ENCODE results near the gene TVP23B.
"Not testable (repeated sequence)": the region's sequence is repeated elsewhere in the genome, so short reads cannot be mapped to it uniquely, and the experiment has no call there.

The TVP23B gene

DNA sequence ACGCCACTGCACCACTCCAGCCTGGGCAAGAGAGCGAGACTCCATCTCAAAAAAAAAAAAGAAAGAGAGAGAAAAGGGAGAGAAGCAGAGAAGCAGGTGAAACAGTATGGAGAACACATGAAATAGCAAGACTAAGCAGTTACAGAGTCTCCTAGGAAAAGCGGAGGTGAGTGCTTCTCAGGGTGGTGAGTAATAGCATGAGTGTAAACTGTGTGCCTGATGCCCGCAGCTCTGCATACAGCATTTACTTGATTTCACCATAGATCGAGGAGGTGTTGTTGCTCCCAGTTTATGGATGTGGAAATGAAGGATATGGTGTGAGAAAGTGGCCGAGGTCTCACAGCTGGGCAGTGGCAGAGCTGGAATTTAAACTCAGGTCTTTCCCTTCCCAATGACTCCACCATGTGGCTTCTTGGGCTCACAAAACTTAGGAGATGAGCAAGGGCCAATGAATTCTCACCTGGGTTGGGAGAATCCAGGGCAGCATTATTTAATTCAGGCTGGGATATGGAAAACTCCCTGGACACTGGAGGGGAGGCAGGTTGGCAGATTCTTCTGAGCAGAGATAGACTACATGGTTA is 27.1 kb upstream of the TVP23B start:
- H3K27ac ChIP-seq; H3K36me3 ChIP-seq (ENCODE audit: control insufficient read depth, insufficient read depth, low read length); H3K4me3 ChIP-seq (ENCODE audit: low read depth, low read length); H3K4me1 ChIP-seq; H3K4me2 ChIP-seq (ENCODE audit: low read length); H3K79me2 ChIP-seq; H3K27me3 ChIP-seq (ENCODE audit: control insufficient read depth, insufficient read depth, low read length); H3K9ac ChIP-seq; H2AFZ ChIP-seq; H3K9me3 ChIP-seq (ENCODE audit: control insufficient read depth, low read length): not testable (repeated sequence)

DNA sequence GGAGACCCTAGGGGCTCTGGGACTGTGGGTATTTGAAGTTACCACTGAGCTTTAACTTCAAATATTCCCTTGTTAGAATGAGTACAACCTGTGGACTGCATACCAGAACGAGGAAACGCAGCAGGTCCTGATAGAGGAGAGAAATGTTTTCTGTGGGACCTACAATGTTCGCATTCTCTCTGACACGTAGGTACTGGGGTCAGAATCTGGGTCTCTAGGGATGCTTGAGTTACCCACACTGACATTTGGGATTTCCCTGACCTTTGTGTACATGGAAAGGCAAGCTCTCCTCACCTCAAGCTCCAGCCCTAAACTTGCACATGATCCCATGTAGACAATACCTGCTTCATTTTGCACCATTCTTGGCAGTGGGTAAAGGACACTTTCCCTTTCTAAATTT is 25.0 kb upstream of the TVP23B start:
- H3K9me3 ChIP-seq (ENCODE audit: control insufficient read depth, low read length); H3K27me3 ChIP-seq (ENCODE audit: control insufficient read depth, insufficient read depth, low read length); H3K9ac ChIP-seq; H3K4me1 ChIP-seq; H3K4me3 ChIP-seq (ENCODE audit: low read depth, low read length); H2AFZ ChIP-seq; H3K36me3 ChIP-seq (ENCODE audit: control insufficient read depth, insufficient read depth, low read length); H3K27ac ChIP-seq; H3K4me2 ChIP-seq (ENCODE audit: low read length); H3K79me2 ChIP-seq: not testable (repeated sequence)

DNA sequence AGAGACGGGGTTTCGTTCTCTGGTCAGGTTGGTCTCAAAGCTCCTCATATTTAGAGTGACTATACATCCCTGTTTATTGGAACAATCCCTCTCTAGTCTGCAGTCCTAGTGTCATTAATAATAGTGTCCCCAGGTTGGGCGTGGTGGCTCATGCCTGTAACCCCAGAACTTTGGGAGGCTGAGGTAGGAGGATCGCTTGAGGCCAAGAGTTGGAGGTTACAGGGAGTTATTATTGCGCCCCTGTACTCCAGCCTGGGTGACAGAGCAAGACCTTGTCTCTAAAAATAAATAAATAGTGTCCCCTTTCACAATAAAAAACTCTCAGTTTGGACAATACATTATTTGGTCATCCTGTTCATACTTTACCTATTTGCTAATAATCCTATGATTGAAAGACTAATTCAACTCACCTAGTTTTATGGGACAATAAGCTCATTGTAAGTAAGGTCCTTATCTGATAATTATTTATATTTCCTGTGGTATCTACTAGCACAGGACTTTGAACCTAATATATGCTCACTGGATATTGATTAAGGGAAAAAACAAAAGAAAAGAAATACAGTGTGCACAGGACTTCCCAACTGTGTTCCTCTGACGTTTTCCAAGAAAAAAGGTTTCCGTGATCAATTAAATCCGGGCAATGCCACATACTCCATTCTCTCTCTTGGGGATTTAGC is 23.5 kb upstream of the TVP23B start:
- not testable (repeated sequence) for H2AFZ ChIP-seq; H3K27me3 ChIP-seq (ENCODE audit: control insufficient read depth, insufficient read depth, low read length)

DNA sequence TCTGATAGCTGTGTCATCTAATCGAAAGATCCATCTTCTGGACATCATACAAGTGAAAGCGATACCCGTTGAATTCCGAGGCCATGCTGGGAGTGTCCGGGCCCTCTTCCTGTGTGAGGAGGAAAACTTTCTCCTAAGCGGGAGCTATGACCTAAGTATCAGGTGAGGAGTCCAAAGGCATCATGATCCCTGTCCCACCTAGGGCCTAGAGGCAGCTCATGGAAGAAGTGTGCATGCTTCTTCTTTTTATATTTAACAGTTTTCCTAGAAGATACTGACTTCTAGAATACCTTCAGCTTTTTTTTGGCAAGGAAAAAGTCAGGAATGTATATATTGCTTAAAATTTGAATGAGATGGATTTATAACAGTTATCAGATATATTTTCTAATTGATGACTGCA is 22.6 kb upstream of the TVP23B start:
- not testable (repeated sequence) for H3K9me3 ChIP-seq (ENCODE audit: control insufficient read depth, low read length); H3K4me3 ChIP-seq (ENCODE audit: low read depth, low read length); H3K27ac ChIP-seq; H3K36me3 ChIP-seq (ENCODE audit: control insufficient read depth, insufficient read depth, low read length); H3K27me3 ChIP-seq (ENCODE audit: control insufficient read depth, insufficient read depth, low read length); H3K4me2 ChIP-seq (ENCODE audit: low read length); H3K9ac ChIP-seq; H2AFZ ChIP-seq; H3K79me2 ChIP-seq; H3K4me1 ChIP-seq

More for the DNA sequence above, 23.5 kb upstream of the TVP23B start:
- H3K9ac ChIP-seq; H3K4me1 ChIP-seq; H3K79me2 ChIP-seq; H3K9me3 ChIP-seq (ENCODE audit: control insufficient read depth, low read length); H3K27ac ChIP-seq; H3K4me3 ChIP-seq (ENCODE audit: low read depth, low read length); H3K4me2 ChIP-seq (ENCODE audit: low read length); H3K36me3 ChIP-seq (ENCODE audit: control insufficient read depth, insufficient read depth, low read length): not testable (repeated sequence)

DNA sequence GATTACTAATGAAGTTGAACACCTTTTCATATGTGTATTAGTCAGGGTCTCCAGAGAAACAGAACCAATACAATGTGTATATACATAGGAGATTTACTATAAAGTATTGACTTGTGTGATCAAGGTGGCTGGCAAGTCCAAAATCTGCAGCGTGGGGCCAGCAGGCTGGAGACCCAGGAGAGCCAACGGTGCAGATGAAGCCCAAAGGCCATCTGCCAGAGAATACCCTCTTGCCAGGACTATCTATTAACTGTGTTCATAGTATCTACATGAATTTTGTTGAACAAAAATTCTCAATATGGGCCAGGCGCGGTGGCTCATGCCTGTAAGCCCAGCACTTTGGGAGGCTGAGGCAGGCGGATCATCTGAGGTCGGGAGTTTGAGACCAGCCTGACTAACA is 20.8 kb upstream of the TVP23B start:
- H3K4me3 ChIP-seq (ENCODE audit: low read depth, low read length); H3K27me3 ChIP-seq (ENCODE audit: control insufficient read depth, insufficient read depth, low read length); H3K4me2 ChIP-seq (ENCODE audit: low read length); H3K9ac ChIP-seq; H3K79me2 ChIP-seq; H3K9me3 ChIP-seq (ENCODE audit: control insufficient read depth, low read length); H3K27ac ChIP-seq; H3K4me1 ChIP-seq; H2AFZ ChIP-seq; H3K36me3 ChIP-seq (ENCODE audit: control insufficient read depth, insufficient read depth, low read length): not testable (repeated sequence)

DNA sequence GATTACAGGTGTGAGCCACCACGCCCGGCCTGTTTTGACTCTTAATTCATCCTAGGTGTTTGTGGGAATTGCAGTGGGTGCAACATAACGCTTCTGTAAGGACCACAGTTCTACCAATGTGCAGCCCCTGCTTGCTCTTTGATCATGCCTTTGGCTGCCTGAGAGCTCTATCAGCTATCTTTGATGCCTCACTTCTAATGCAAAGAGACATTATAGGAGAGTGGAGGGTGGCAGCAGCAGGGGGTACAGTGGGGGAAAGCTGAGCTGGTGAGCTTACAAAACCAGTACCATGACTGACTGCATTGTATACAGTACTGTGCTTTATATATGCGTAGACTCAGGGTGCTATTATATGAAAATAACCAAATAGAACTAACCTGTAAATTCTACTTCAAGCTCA is 10.4 kb upstream of the TVP23B start:
- H3K36me3 ChIP-seq (ENCODE audit: control insufficient read depth, insufficient read depth, low read length); H3K27me3 ChIP-seq (ENCODE audit: control insufficient read depth, insufficient read depth, low read length); H3K9me3 ChIP-seq (ENCODE audit: control insufficient read depth, low read length); H3K9ac ChIP-seq; H3K4me1 ChIP-seq; H3K79me2 ChIP-seq; H3K27ac ChIP-seq; H3K4me2 ChIP-seq (ENCODE audit: low read length); H3K4me3 ChIP-seq (ENCODE audit: low read depth, low read length); H2AFZ ChIP-seq: not testable (repeated sequence)

DNA sequence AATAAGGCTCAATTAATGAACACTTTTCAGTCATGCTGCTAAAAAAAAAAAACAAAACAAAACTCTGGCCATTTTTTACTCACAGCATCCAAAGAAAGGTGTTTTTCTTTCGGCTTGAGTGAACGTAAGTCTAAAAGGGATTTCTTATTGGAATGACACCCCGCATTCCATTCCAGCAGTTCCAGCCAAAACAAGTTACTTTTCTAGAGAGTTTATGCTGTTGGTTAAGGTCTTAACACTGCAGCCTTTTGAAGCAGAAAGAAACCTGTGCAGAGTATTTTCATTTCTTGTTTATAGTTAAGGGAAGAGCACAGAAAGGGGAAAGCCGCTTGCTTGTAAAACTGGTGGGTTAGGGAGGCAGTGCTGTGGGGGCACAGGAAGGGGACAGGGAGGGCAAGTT is 9.9 kb upstream of the TVP23B start:
- not testable (repeated sequence) for H2AFZ ChIP-seq; H3K9me3 ChIP-seq (ENCODE audit: control insufficient read depth, low read length); H3K4me1 ChIP-seq; H3K36me3 ChIP-seq (ENCODE audit: control insufficient read depth, insufficient read depth, low read length); H3K79me2 ChIP-seq; H3K27ac ChIP-seq; H3K4me2 ChIP-seq (ENCODE audit: low read length); H3K9ac ChIP-seq; H3K4me3 ChIP-seq (ENCODE audit: low read depth, low read length); H3K27me3 ChIP-seq (ENCODE audit: control insufficient read depth, insufficient read depth, low read length)

DNA sequence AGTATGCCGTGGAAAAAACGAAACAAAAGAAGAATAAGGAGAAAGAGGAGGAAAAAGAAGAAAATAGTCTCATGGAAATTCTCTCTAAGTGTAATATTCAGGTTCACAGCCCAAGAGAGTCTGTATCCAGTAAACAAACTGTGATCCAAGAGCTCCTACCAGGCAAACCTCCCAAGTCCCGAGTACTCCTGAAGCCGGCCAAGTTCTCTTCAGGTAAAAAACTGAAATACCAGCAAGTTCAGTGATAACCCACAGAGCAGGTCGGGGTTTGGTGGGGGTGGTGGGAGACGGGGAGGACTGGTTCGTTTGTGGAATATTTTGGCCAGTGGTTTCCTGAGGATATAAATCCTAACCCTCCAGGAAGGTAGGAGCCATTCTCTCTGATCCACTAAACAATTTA is 8.5 kb upstream of the TVP23B start:
- H3K4me3 ChIP-seq (ENCODE audit: low read depth, low read length), result no peak overlapping the region
- H3K27me3 ChIP-seq (ENCODE audit: control insufficient read depth, insufficient read depth, low read length), result no peaks in the 10 kb centered on the region
- H3K4me2 ChIP-seq (ENCODE audit: low read length), result no peak overlapping the region

DNA sequence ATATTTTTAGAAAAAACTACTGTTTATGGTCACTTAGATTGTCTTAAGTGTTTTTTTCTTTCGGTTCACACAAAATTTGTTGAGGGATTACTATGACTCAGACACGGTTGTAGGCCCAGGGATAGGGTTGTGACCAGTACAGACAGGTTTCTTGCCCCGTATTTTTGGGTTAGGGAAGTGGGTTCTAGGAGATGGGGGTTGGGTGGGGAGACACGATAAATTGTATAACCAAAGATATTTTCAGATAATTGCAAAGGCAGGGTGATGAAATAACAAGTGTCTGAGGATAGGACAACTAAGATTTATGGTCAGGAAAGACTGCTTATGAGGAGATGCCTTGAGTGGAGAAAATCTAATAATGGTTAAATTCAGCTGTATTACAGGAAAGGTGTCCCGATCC is 822 bp downstream of the TVP23B start:
- H3K4me3 ChIP-seq (ENCODE audit: low read depth, low read length); H3K27me3 ChIP-seq (ENCODE audit: control insufficient read depth, insufficient read depth, low read length); H3K27ac ChIP-seq; H3K9me3 ChIP-seq (ENCODE audit: control insufficient read depth, low read length); H3K9ac ChIP-seq; H3K36me3 ChIP-seq (ENCODE audit: control insufficient read depth, insufficient read depth, low read length); H2AFZ ChIP-seq; H3K4me1 ChIP-seq; H3K4me2 ChIP-seq (ENCODE audit: low read length); H3K79me2 ChIP-seq: not testable (repeated sequence)

More for the DNA sequence above, 8.5 kb upstream of the TVP23B start:
- Histone ChIP-seq H3K36me3 (ENCODE audit: control insufficient read depth, insufficient read depth, low read length) (no peaks in the 10 kb centered on the region), H3K9me3 (ENCODE audit: control insufficient read depth, low read length) (no peaks in the 10 kb centered on the region), H3K4me1 (no peaks in the 10 kb centered on the region), H3K27ac (no peak overlapping the region), H2AFZ (no peak overlapping the region), H3K79me2 (no peaks in the 10 kb centered on the region), H3K9ac (no peak overlapping the region)
- TF ChIP-seq, protein P1, sequence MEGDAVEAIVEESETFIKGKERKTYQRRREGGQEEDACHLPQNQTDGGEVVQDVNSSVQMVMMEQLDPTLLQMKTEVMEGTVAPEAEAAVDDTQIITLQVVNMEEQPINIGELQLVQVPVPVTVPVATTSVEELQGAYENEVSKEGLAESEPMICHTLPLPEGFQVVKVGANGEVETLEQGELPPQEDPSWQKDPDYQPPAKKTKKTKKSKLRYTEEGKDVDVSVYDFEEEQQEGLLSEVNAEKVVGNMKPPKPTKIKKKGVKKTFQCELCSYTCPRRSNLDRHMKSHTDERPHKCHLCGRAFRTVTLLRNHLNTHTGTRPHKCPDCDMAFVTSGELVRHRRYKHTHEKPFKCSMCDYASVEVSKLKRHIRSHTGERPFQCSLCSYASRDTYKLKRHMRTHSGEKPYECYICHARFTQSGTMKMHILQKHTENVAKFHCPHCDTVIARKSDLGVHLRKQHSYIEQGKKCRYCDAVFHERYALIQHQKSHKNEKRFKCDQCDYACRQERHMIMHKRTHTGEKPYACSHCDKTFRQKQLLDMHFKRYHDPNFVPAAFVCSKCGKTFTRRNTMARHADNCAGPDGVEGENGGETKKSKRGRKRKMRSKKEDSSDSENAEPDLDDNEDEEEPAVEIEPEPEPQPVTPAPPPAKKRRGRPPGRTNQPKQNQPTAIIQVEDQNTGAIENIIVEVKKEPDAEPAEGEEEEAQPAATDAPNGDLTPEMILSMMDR (IDR thresholded peaks at IDR 0.05), result no peak

DNA sequence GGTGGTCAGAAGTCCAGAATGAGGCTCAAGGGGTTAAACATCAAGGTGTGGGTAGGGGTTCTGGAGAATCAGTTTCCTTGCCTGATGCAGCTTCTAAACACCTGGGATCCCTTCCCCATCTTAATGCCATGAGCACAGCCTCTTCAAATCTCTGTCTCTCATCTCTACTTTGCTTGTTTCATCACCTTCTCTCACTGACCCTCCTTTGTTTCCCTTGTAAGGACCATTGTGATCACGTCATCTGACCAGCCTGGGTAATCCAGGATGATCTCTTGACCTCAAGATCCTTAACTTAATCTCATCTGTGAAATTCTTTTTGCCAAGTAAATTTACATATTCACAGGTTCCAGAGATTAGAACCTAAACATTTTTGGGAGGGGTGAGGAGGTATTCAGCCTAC is 5.0 kb downstream of the TVP23B start:
- not testable (repeated sequence) for H3K9me3 ChIP-seq (ENCODE audit: control insufficient read depth, low read length)

More for the DNA sequence above, 5.0 kb downstream of the TVP23B start:
- not testable (repeated sequence) for H3K4me1 ChIP-seq; H3K4me2 ChIP-seq (ENCODE audit: low read length); H3K27ac ChIP-seq; H2AFZ ChIP-seq; H3K36me3 ChIP-seq (ENCODE audit: control insufficient read depth, insufficient read depth, low read length); H3K27me3 ChIP-seq (ENCODE audit: control insufficient read depth, insufficient read depth, low read length); H3K79me2 ChIP-seq; H3K9ac ChIP-seq; H3K4me3 ChIP-seq (ENCODE audit: low read depth, low read length)
